ENCODE results near the gene PDE6B. TPM values are rescaled to one million over a fixed set of nuclear protein-coding genes. Genes with fewer than 3 reads are reported as not detected.

Gene PDE6B
- total RNA-seq, 1 donor from 2014 or later = 2.3 TPM

GRCh38 chr4:650951-651883 is 25.8 kb downstream of the PDE6B start:
- peak; percentile 82 for DNase-seq (ENCODE audit: low spot score)
- H3K4me3 Mint-ChIP-seq (ENCODE audit: unreplicated experiment) = no peak overlapping the region
- no peaks in the 10 kb centered on the region for H3K4me1 Mint-ChIP-seq (ENCODE audit: low read depth)
- TF ChIP-seq CTCF (IDR thresholded peaks at IDR 0.05) = no peak
- no peak overlapping the region for H3K27ac Mint-ChIP-seq (ENCODE audit: unreplicated experiment)
- no peaks in the 10 kb centered on the region for H3K9me3 Mint-ChIP-seq (ENCODE audit: low read depth)
- no peaks in the 10 kb centered on the region for H3K36me3 Mint-ChIP-seq (ENCODE audit: low read depth)
- peaks cover 6% of the 10 kb centered on the region for H3K27me3 Mint-ChIP-seq (ENCODE audit: low read depth)

- TF ChIP-seq CTCF (IDR thresholded peaks at IDR 0.05) = no peak
- no peaks in the 10 kb centered on the region for H3K9me3 Mint-ChIP-seq (ENCODE audit: low read depth)
Observed at GRCh38 chr4:651884-652642, 26.7 kb downstream of the PDE6B start.

GRCh38 chr4:653080-653821 is 27.9 kb downstream of the PDE6B start:
- H3K4me1 Mint-ChIP-seq (ENCODE audit: low read depth) = no peaks in the 10 kb centered on the region
- DNase-seq (ENCODE audit: low spot score) = peak; percentile 87
- H3K36me3 Mint-ChIP-seq (ENCODE audit: low read depth) = no peaks in the 10 kb centered on the region
- TF ChIP-seq CTCF (IDR thresholded peaks at IDR 0.05) = no peak
- no peak overlapping the region for H3K27ac Mint-ChIP-seq (ENCODE audit: unreplicated experiment)
- peaks cover 2% of the 10 kb centered on the region for H3K27me3 Mint-ChIP-seq (ENCODE audit: low read depth)
- H3K4me3 Mint-ChIP-seq (ENCODE audit: unreplicated experiment) = no peak overlapping the region
- H3K9me3 Mint-ChIP-seq (ENCODE audit: low read depth) = no peaks in the 10 kb centered on the region

More at GRCh38 chr4:651884-652642, 26.7 kb downstream of the PDE6B start:
- H3K4me3 Mint-ChIP-seq (ENCODE audit: unreplicated experiment) = no peak overlapping the region
- no peak overlapping the region for H3K27ac Mint-ChIP-seq (ENCODE audit: unreplicated experiment)
- DNase-seq (ENCODE audit: low spot score) = peak; percentile 68
- H3K4me1 Mint-ChIP-seq (ENCODE audit: low read depth) = no peaks in the 10 kb centered on the region
- no peaks in the 10 kb centered on the region for H3K36me3 Mint-ChIP-seq (ENCODE audit: low read depth)
- peaks cover 2% of the 10 kb centered on the region for H3K27me3 Mint-ChIP-seq (ENCODE audit: low read depth)

- Mint-ChIP-seq H3K27me3 (ENCODE audit: low read depth) (peaks cover 2% of the 10 kb centered on the region), H3K36me3 (ENCODE audit: low read depth) (no peaks in the 10 kb centered on the region), H3K9me3 (ENCODE audit: low read depth) (no peaks in the 10 kb centered on the region), H3K4me3 (ENCODE audit: unreplicated experiment) (no peak overlapping the region), H3K4me1 (ENCODE audit: low read depth) (no peaks in the 10 kb centered on the region), H3K27ac (ENCODE audit: unreplicated experiment) (no peak overlapping the region)
- DNase-seq (ENCODE audit: low spot score) = peak; percentile 84
- no peak for TF ChIP-seq CTCF (IDR thresholded peaks at IDR 0.05)
Observed at GRCh38 chr4:653831-654502, 28.6 kb downstream of the PDE6B start.
